GM23248 (cell line): ENCODE data around the gene SLC2A13. TPM values are rescaled to one million over a fixed set of nuclear protein-coding genes. Genes with fewer than 3 reads are reported as not detected.
"Not testable (repeated sequence)": the region's sequence is repeated elsewhere in the genome, so short reads cannot be mapped to it uniquely, and the experiment has no call there.

Experiments used
- DNase-seq: peaks from one replicate; pipeline ENCODE4 v3.0.0-alpha.2; 2015
- H2AFZ ChIP-seq: fragments of 200-600 bp; sonication (generic); 2 replicates; pipeline ENCODE4 v1.6.1; 2016; ENCODE audit warnings: antibody characterized with exemption
- H3F3A ChIP-seq: fragments of 200-600 bp; sonication (generic); 2 replicates; pipeline ENCODE4 v1.6.1; 2016; ENCODE audit warnings: mild to moderate bottlenecking, antibody characterized with exemption, mixed run types; ENCODE audit not compliant: insufficient read depth
- H3K27ac ChIP-seq: fragments of 200-600 bp; sonication (generic); 2 replicates; pipeline ENCODE4 v1.5.1; 2016; ENCODE audit warnings: mild to moderate bottlenecking
- H3K27me3 ChIP-seq: fragments of 200-600 bp; sonication (generic); replicated peaks from 2 replicates; pipeline ENCODE4 v1.6.1; 2016; ENCODE audit warnings: mild to moderate bottlenecking; ENCODE audit not compliant: insufficient read depth
- H3K36me3 ChIP-seq: fragments of 200-600 bp; sonication (generic); 2 replicates; pipeline ENCODE4 v1.6.1; 2016; ENCODE audit warnings: low read depth, mild to moderate bottlenecking
- H3K4me1 ChIP-seq: fragments of 200-600 bp; sonication (generic); 2 replicates; pipeline ENCODE4 v1.6.1; 2016; ENCODE audit warnings: mild to moderate bottlenecking; ENCODE audit not compliant: insufficient read depth
- H3K4me2 ChIP-seq: fragments of 200-600 bp; sonication (generic); one replicate; pipeline ENCODE4 v1.6.1; 2016; ENCODE audit warnings: mild to moderate bottlenecking; ENCODE audit not compliant: unreplicated experiment
- H3K4me3 ChIP-seq: fragments of 200-600 bp; sonication (generic); 2 replicates; pipeline ENCODE4 v1.5.1; 2016; ENCODE audit warnings: mild to moderate bottlenecking
- H3K79me2 ChIP-seq: fragments of 200-600 bp; sonication (generic); 2 replicates; pipeline ENCODE4 v1.6.1; 2016; ENCODE audit warnings: mild to moderate bottlenecking; ENCODE audit not compliant: insufficient read depth
- H3K9ac ChIP-seq: fragments of 200-600 bp; sonication (generic); 2 replicates; pipeline ENCODE4 v1.6.1; 2016; ENCODE audit warnings: mild to moderate bottlenecking
- H3K9me2 ChIP-seq: fragments of 200-600 bp; sonication (generic); 2 replicates; pipeline ENCODE4 v1.6.1; 2016; ENCODE audit warnings: mixed run types, mild to moderate bottlenecking, moderate library complexity; ENCODE audit not compliant: insufficient read depth
- H3K9me3 ChIP-seq: fragments of 200-600 bp; sonication (generic); one replicate; pipeline ENCODE4 v1.6.1; 2017; ENCODE audit warnings: low read depth
- H4K20me1 ChIP-seq: fragments of 200-600 bp; sonication (generic); 2 replicates; pipeline ENCODE4 v1.6.0; 2016; ENCODE audit not compliant: insufficient read depth
- EZH2 ChIP-seq: fragments of 200-600 bp; sonication (generic); IDR thresholded peaks from 2 replicates; pipeline ENCODE4 v1.6.1; 2018; ENCODE audit warnings: antibody characterized with exemption, mild to moderate bottlenecking; ENCODE audit not compliant: insufficient read depth, poor library complexity, severe bottlenecking
- EZH2phosphoT487 ChIP-seq: fragments of 200-600 bp; sonication (generic); IDR thresholded peaks from 2 replicates; pipeline ENCODE4 v1.6.1; 2018; ENCODE audit warnings: antibody characterized with exemption, moderate library complexity, mild to moderate bottlenecking, low read depth; ENCODE audit not compliant: insufficient read depth
- WGBS, 2 experiments: methylation state at CpG; one replicate each; pipeline ENCODE4 v1.1.6; 2015 to 2017; ENCODE audit warnings: low lambda C conversion rate in 2 of 2, low coverage in 1 of 2; ENCODE audit errors: missing lambda C conversion rate in 2 of 2; 5-methylcytosine and 5-hydroxymethylcytosine counted together
- in situ Hi-C: fragments of 300-500 bp; cut with MboI; formaldehyde crosslinking; loops from 2 replicates; pipeline ENCODE4 v1.15.0; 2020
- polyA plus RNA-seq: library from polyadenylated mRNA; unstranded; fragments of >200 nt; fragmentation: Nextera tagmentation; extraction: Ambion mirVana; gene quantifications from 2 replicates; pipeline ENCODE4 v1.2.1, GENCODE V29; 2016
- total RNA-seq: library from RNA; depleted of rRNA; stranded (reverse); fragments of >200 nt; shearing (Covaris generic); gene quantifications from 2 replicates; pipeline ENCODE4 v1.2.3, GENCODE V29; 2014

The SLC2A13 gene
- total and polyA plus RNA-seq, 2 experiments from 2014 or later = 3.3 to 9.2 TPM

DNA sequence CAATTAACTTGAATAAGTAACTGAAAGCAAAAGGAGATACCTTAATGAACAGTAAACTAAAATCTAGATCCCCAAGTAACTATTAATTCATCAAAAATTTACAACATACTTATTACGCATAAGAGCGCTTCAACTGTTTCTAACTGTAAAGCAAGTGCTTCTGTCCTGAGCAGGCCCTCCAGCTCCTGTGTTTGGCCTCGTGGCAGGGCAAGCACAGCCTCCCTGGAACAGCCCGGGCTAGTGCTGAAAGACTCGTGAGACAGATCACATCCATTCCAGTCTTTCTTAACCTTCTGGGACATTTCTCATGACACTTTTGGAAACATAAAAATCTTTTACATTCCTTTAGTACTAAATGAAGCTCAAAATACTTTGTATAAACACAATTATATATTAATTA is 307.5 kb downstream of the SLC2A13 start:
- Histone ChIP-seq H3K9me2 (no peaks in the 10 kb centered on the region), H3K4me1 (no peaks in the 10 kb centered on the region), H3K79me2 (no peaks in the 10 kb centered on the region), H3K9me3 (no peaks in the 10 kb centered on the region), H3K9ac (no peak overlapping the region), H3K4me2 (no peak overlapping the region), H3K27ac (no peak overlapping the region), H4K20me1 (no peaks in the 10 kb centered on the region), H2AFZ (no peak overlapping the region), H3K4me3 (no peak overlapping the region), H3K36me3 (no peaks in the 10 kb centered on the region), H3K27me3 (no peaks in the 10 kb centered on the region), H3F3A (no peaks in the 10 kb centered on the region)
- TF ChIP-seq EZH2phosphoT487 (no peak), EZH2 (no peak)
- in situ Hi-C loops = no loop called here
- 86 to 87% methylated on average over 5 of the region's 5 CpGs for WGBS, 2 experiments
- no peak for DNase-seq

- in situ Hi-C loops = no loop called here
- DNase-seq = no peak
- no peak for TF ChIP-seq EZH2
- no peak for TF ChIP-seq EZH2phosphoT487
- H3K27ac ChIP-seq = no peak overlapping the region
- no peak overlapping the region for H2AFZ ChIP-seq
- no peaks in the 10 kb centered on the region for H3K27me3 ChIP-seq
- H4K20me1 ChIP-seq = no peaks in the 10 kb centered on the region
- H3K4me3 ChIP-seq = no peak overlapping the region
- no peaks in the 10 kb centered on the region for H3K36me3 ChIP-seq
- no peaks in the 10 kb centered on the region for H3K4me1 ChIP-seq
- WGBS, 2 experiments = 76 to 84% methylated on average over 2 of the region's 2 CpGs
- H3K9ac ChIP-seq = no peak overlapping the region
- H3K9me2 ChIP-seq = no peaks in the 10 kb centered on the region
- no peak overlapping the region for H3K4me2 ChIP-seq
- H3K79me2 ChIP-seq = no peaks in the 10 kb centered on the region
- no peaks in the 10 kb centered on the region for H3K9me3 ChIP-seq
- H3F3A ChIP-seq = no peaks in the 10 kb centered on the region
These were observed 310.4 kb downstream of the SLC2A13 start for GRCh38 chr12:39795481-39795880.

DNA sequence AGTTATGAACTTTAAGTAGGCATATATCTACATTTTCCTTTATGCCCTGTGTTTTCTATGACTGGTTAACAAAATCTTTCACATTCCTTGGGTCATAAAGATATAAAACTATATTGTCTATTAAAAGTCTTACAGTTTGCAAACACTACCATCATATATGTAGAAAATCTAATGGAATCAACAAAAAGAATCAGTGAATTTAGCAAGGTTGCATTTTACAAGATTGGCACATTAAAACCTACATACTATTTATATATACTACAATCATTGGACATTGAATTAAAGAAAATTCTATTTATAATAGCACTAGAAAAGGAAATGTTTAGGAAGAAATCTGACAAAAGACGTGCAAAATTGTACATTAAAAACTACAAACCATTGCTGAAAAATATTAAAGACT is 312.9 kb downstream of the SLC2A13 start:
- H2AFZ ChIP-seq = no peak overlapping the region
- no peaks in the 10 kb centered on the region for H3F3A ChIP-seq
- no peak overlapping the region for H3K27ac ChIP-seq
- H4K20me1 ChIP-seq = no peaks in the 10 kb centered on the region
- H3K79me2 ChIP-seq = no peaks in the 10 kb centered on the region
- H3K27me3 ChIP-seq = no peaks in the 10 kb centered on the region
- no peaks in the 10 kb centered on the region for H3K36me3 ChIP-seq
- WGBS, 2 experiments = 58 to 77% methylated on average over 1 of the region's 1 CpG
- DNase-seq = no peak
- no peak for TF ChIP-seq EZH2phosphoT487
- TF ChIP-seq EZH2 = no peak
- H3K9ac ChIP-seq = no peak overlapping the region
- no peaks in the 10 kb centered on the region for H3K9me2 ChIP-seq
- no peak overlapping the region for H3K4me2 ChIP-seq
- H3K4me3 ChIP-seq = no peak overlapping the region
- H3K9me3 ChIP-seq = no peaks in the 10 kb centered on the region
- H3K4me1 ChIP-seq = no peaks in the 10 kb centered on the region
- in situ Hi-C loops = no loop called here

DNA sequence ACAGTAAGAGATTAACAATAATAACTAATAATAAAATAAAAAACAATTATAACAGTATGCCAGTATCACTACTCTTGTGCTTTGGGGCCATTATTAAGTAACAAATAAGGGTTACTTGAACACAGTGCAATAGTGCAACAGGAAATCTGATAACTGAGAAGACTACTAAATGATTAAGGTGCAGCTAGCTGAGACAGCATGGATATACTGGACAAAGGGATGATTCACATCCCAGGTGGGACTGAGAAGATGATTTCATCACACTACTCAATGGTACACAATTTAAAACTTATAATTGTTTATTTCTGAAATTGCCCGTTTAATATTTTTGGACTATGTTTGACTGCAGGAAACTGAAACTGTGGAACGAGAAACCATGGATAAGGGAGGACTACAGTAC is 317.6 kb downstream of the SLC2A13 start:
- no peak for DNase-seq
- Histone ChIP-seq H3K79me2 (no peaks in the 10 kb centered on the region), H3K36me3 (no peaks in the 10 kb centered on the region), H3K9me3 (no peaks in the 10 kb centered on the region), H3K27ac (no peak overlapping the region), H3F3A (no peaks in the 10 kb centered on the region), H3K9ac (no peak overlapping the region), H3K4me1 (no peaks in the 10 kb centered on the region), H4K20me1 (no peaks in the 10 kb centered on the region), H3K27me3 (no peaks in the 10 kb centered on the region), H2AFZ (no peak overlapping the region), H3K4me3 (no peak overlapping the region), H3K4me2 (no peak overlapping the region), H3K9me2 (no peaks in the 10 kb centered on the region)
- 94 to 97% methylated on average over 2 of the region's 2 CpGs for WGBS, 2 experiments
- no peak for TF ChIP-seq EZH2
- TF ChIP-seq EZH2phosphoT487 = no peak
- in situ Hi-C loops = no loop called here

DNA sequence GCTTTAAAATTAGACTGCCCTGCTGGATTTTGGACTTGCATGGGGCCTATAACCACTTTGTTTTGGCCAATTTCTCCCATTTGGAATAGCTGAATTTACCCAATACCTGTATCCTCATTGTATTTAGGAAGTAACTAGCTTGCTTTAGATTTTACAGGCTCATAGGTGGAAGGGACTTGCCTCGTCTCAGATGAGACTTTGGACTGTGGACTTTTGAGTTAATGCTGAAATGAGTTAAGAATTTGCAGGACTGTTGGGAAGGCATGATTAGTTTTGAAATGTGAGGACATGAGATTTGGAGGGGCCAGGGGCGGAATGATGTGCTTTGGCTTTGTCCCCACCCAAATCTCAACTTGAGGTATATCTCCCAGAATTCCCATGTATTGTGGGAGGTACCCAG is 320.1 kb downstream of the SLC2A13 start:
- H3K4me1 ChIP-seq, H3K79me2 ChIP-seq, H3K4me2 ChIP-seq, H3K4me3 ChIP-seq, H4K20me1 ChIP-seq, H3K27me3 ChIP-seq, H3K9me3 ChIP-seq, H3K9ac ChIP-seq, H3K27ac ChIP-seq, H3K9me2 ChIP-seq, H3F3A ChIP-seq, H3K36me3 ChIP-seq, DNase-seq, H2AFZ ChIP-seq, in situ Hi-C loops: not testable (repeated sequence)
- WGBS, 2 experiments = 61 to 69% methylated on average over 2 of the region's 2 CpGs
